SH-SY5Y (cell line): ENCODE measurements around the gene DMWD.

Experiments used
- GATA2 ChIP-seq: IDR thresholded peaks from 2 replicates; pipeline ENCODE4 v1.6.1; 2011; ENCODE audit warnings: mild to moderate bottlenecking, low read depth, low read length
- GATA3 ChIP-seq: IDR thresholded peaks from 2 replicates; pipeline ENCODE4 v1.6.1; 2011; ENCODE audit warnings: low read depth, mild to moderate bottlenecking, low read length, moderate library complexity

Gene DMWD

DNA sequence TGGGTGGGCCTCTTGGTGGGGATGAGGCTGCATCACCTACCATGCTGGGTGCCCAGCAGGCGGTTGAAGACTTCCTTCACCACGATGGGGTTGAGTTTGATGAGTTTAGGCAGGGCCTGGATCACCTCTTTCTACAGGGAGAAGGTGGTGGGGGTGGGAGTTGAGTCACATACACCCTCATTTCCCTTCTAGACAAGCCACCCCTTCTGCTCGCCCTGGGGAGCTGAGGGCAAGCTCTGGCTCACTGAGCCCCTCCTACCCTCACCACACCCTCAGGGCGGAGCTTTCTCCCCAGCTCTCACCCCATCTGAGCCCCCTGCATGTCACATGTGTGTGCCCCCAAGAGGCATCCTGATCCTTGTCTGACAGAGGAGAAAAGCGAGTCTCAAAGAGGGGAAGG lies 30.1 kb upstream of the DMWD start:
- TF ChIP-seq GATA2 (no peak), GATA3 (no peak)

- TF ChIP-seq GATA2 (no peak), GATA3 (no peak)
These were observed 28.9 kb upstream of the DMWD start for GRCh38 chr19:45821570-45821969.

DNA sequence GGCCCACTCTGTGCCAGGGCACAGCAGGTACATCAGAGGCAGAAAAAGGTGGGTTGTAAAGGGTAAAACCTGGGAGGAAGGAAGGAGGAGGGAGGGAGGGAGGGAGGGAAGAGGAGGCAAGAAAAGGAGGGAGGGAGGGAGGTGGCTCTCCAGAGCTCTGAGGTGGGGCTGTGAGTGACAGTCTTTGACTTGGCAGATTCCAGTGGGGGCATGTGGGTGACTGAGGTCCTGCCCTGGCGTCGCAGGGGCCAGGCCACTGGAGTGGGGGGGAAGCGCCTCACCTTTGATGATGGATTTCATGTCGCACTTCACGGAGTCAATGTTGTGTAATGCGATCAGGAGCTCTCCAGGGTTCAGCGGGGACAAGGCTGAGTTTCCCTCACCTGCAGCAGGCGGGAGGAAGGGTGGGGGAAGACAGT lies 28.5 kb upstream of the DMWD start:
- no peak for TF ChIP-seq GATA2
- TF ChIP-seq GATA3, result no peak

- no peak for TF ChIP-seq GATA2
- TF ChIP-seq GATA3, result no peak
These were observed 27.9 kb upstream of the DMWD start for GRCh38 chr19:45820413-45821102.

GRCh38 chr19:45819769-45820168 lies 27.1 kb upstream of the DMWD start:
- TF ChIP-seq GATA2 (no peak), GATA3 (no peak)

DNA sequence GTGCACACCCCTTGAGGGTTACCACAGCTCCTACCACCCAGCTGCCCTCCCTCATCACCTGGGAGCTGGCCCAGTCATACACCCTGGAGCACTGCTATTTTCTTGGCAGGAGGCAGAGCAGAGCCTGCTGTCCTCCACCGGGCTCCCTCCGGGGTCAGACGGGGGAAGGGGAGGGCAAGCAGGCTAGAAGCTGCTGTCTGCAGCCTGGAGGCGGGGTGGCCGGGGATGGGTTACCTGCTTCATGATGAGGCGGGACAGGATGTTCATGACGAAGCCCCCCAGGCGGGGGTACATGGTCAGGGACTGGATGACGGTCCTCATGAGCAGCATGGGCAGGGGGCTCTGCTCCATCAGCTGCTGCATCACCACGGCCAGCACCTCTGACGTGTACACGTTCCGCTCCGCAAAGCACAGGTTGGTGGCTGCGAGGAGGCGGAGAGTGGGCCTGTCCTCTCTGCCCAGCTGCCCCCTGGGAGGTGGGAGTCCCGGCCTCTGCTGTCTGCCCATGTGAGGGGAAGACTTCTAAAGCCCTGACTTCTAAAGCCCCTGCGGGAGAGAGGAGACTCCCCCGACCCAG lies 25.2 kb upstream of the DMWD start:
- TF ChIP-seq GATA2, result no peak
- no peak for TF ChIP-seq GATA3

DNA sequence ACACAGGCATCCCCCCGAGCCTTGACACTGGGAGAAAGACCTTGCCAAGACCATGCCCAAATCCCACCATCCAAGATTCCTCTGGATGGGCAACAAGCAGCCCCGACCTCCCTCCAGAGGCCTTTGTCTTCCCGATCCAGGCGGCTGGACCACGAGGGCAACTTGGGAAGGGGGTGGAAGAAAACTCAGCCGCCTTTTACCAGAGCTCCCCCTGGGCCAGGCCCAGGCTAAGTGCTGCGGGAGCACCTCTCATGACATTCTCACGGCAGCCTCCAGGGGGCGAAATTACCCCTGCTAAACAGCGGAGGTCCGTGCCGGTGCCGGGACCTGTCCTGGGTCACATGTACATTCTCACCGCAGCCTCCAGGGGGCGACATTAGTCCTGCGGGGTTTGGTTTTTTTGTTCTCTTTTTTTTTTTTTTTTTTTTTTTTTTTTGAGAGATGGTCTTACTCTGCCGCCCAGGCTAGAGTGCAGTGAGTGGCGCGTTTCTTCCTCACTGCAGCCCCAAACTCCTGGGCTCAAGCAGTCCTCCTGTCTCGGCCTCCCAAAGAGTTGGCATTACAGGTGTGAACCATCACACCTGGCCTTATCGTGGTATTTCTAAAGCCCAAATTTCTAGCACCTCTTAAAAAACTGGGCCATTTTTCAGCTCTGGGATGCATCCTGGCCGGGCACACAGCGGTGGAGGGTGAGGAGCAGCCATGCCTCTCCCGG lies 24.5 kb upstream of the DMWD start:
- TF ChIP-seq GATA3 (no peak), GATA2 (no peak)

GRCh38 chr19:45816236-45817009 lies 23.8 kb upstream of the DMWD start:
- TF ChIP-seq GATA3 (no peak), GATA2 (no peak)

DNA sequence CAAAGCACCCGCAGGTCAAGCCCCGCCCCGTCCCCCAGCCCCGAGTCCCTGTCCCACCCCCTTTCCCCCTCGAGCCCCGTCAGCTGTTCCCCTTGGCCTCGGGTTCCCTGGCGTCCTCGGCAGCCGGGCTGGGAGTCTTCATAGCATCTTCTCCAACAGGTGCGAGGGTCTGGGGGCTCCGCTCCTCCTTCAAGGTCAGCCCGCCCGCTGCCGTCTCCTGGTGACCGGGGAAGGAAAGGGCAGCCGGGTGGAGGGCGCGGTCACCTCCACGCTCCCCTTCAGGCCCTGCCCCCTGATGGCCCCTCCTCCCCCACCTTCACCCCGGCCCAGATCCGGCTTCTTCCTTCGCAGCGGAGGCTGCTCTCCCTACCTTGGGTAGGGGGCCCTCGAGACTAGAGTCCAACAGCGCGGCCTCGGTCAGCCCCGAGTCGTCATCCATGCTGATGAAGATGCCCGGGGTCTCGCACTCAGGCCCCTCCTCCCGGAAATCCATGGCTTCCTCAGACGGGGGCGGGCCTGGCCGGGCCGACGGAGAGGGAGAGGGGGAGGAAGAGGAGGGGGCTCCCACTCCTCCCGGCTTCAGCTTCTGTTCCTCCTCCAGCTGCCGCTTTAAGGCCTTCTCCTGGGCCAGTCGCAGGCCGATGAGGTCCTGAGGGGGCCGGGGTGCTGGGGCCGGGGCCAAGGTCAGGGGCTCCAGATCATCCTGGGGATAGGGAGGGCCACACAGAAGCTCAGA lies 23.0 kb upstream of the DMWD start:
- TF ChIP-seq GATA2, result no peak
- no peak for TF ChIP-seq GATA3

- TF ChIP-seq GATA3 (no peak), GATA2 (no peak)
These were observed 22.3 kb upstream of the DMWD start, which contains the start of gene RSPH6A for GRCh38 chr19:45814851-45815480. TSS of gene RSPH6A (minus strand) at chr19:45815308. CDS start at chr19:45815176, 132 bp downstream.

- TF ChIP-seq GATA3 (no peak), GATA2 (no peak)
These were observed 21.6 kb upstream of the DMWD start for GRCh38 chr19:45814166-45814780.

GRCh38 chr19:45812297-45812696 lies 19.7 kb upstream of the DMWD start:
- TF ChIP-seq GATA2 (no peak), GATA3 (no peak)
